Ectodermal cell (in vitro differentiated cells): ENCODE data around the gene TNS1.
"Not testable (repeated sequence)": the region's sequence is repeated elsewhere in the genome, so short reads cannot be mapped to it uniquely, and the experiment has no call there.

Experiments used
- H3K27ac ChIP-seq: 2 replicates; pipeline ENCODE4 v1.7.0; 2013; ENCODE audit warnings: mild to moderate bottlenecking, low read depth, low read length; ENCODE audit not compliant: insufficient read depth, poor library complexity, severe bottlenecking
- H3K27me3 ChIP-seq: 2 replicates; pipeline ENCODE4 v1.7.0; 2013; ENCODE audit warnings: mild to moderate bottlenecking, low read length; ENCODE audit not compliant: insufficient read depth, control insufficient read depth, poor library complexity, severe bottlenecking
- H3K36me3 ChIP-seq: one replicate; pipeline ENCODE4 v1.7.0; 2013; ENCODE audit warnings: low read length; ENCODE audit not compliant: control insufficient read depth, insufficient read depth
- H3K4me1 ChIP-seq: one replicate; pipeline ENCODE4 v1.7.0; 2013; ENCODE audit warnings: low read length; ENCODE audit not compliant: control insufficient read depth, insufficient read depth
- H3K4me3 ChIP-seq: 2 replicates; pipeline ENCODE4 v1.7.0; 2013; ENCODE audit warnings: low read depth, low read length, control low read depth; ENCODE audit not compliant: insufficient read depth
- H3K9me3 ChIP-seq: 2 replicates; pipeline ENCODE4 v1.7.0; 2013; ENCODE audit warnings: mild to moderate bottlenecking, low read length, moderate library complexity; ENCODE audit not compliant: control insufficient read depth
- WGBS, 2 experiments: methylation state at CpG; one replicate each; pipeline ENCODE4 v1.1.7; 2013; ENCODE audit warnings: missing lambda C conversion rate in 2 of 2; 5-methylcytosine and 5-hydroxymethylcytosine counted together

The TNS1 gene

GRCh38 chr2:217818293-217818850, 184.4 kb downstream of the TNS1 start:
- no peak overlapping the region for H3K4me3 ChIP-seq
- peaks cover 30% of the 10 kb centered on the region for H3K27me3 ChIP-seq
- no peaks in the 10 kb centered on the region for H3K9me3 ChIP-seq
- no peak overlapping the region for H3K27ac ChIP-seq
- peaks cover 10% of the 10 kb centered on the region for H3K4me1 ChIP-seq
- H3K36me3 ChIP-seq: no peaks in the 10 kb centered on the region
- WGBS, 2 experiments: 92 to 94% methylated on average over 19 of the region's 19 CpGs

GRCh38 chr2:217817466-217818292, 185.1 kb downstream of the TNS1 start:
- H3K27ac ChIP-seq: no peak overlapping the region
- WGBS, 2 experiments: 93 to 95% methylated on average over 26 of the region's 26 CpGs
- H3K4me1 ChIP-seq: peaks cover 10% of the 10 kb centered on the region
- H3K4me3 ChIP-seq: no peak overlapping the region
- H3K9me3 ChIP-seq: no peaks in the 10 kb centered on the region
- no peaks in the 10 kb centered on the region for H3K36me3 ChIP-seq
- H3K27me3 ChIP-seq: peaks cover 30% of the 10 kb centered on the region

- Histone ChIP-seq H3K4me1 (peaks cover 10% of the 10 kb centered on the region), H3K27me3 (peaks cover 24% of the 10 kb centered on the region), H3K4me3 (no peak overlapping the region), H3K27ac (no peak overlapping the region), H3K36me3 (no peaks in the 10 kb centered on the region), H3K9me3 (no peaks in the 10 kb centered on the region)
- 70 to 76% methylated on average over 11 of the region's 11 CpGs for WGBS, 2 experiments
Observed at GRCh38 chr2:217816396-217816869, 186.4 kb downstream of the TNS1 start.

- H3K9me3 ChIP-seq: no peaks in the 10 kb centered on the region
- H3K36me3 ChIP-seq: no peaks in the 10 kb centered on the region
- H3K27me3 ChIP-seq: peaks cover 8% of the 10 kb centered on the region
- H3K4me1 ChIP-seq: no peaks in the 10 kb centered on the region
- WGBS, 2 experiments: 97 to 98% methylated on average over 6 of the region's 6 CpGs
- no peak overlapping the region for H3K27ac ChIP-seq
- H3K4me3 ChIP-seq: no peak overlapping the region
Observed at GRCh38 chr2:217813828-217814227, 189.0 kb downstream of the TNS1 start.

- H3K27me3 ChIP-seq: no peaks in the 10 kb centered on the region
- H3K9me3 ChIP-seq: no peaks in the 10 kb centered on the region
- no peaks in the 10 kb centered on the region for H3K4me1 ChIP-seq
- no peak overlapping the region for H3K4me3 ChIP-seq
- WGBS, 2 experiments: 92 to 97% methylated on average over 6 of the region's 6 CpGs
- no peaks in the 10 kb centered on the region for H3K36me3 ChIP-seq
- H3K27ac ChIP-seq: no peak overlapping the region
Observed at GRCh38 chr2:217812170-217812569, 190.6 kb downstream of the TNS1 start.

- no peak overlapping the region for H3K4me3 ChIP-seq
- no peaks in the 10 kb centered on the region for H3K36me3 ChIP-seq
- H3K27ac ChIP-seq: no peak overlapping the region
- H3K27me3 ChIP-seq: no peaks in the 10 kb centered on the region
- WGBS, 2 experiments: 67 to 70% methylated on average over 7 of the region's 7 CpGs
- H3K4me1 ChIP-seq: no peaks in the 10 kb centered on the region
- no peaks in the 10 kb centered on the region for H3K9me3 ChIP-seq
Observed at GRCh38 chr2:217810260-217810659, 192.5 kb downstream of the TNS1 start.

- H3K4me1 ChIP-seq: no peaks in the 10 kb centered on the region
- H3K27me3 ChIP-seq: no peaks in the 10 kb centered on the region
- no peak overlapping the region for H3K4me3 ChIP-seq
- WGBS, 2 experiments: 77 to 80% methylated on average over 7 of the region's 7 CpGs
- H3K9me3 ChIP-seq: no peaks in the 10 kb centered on the region
- H3K36me3 ChIP-seq: no peaks in the 10 kb centered on the region
- H3K27ac ChIP-seq: no peak overlapping the region
Observed at GRCh38 chr2:217809736-217810135, 193.1 kb downstream of the TNS1 start.

GRCh38 chr2:217808967-217809366, 193.8 kb downstream of the TNS1 start:
- not testable (repeated sequence) for H3K27me3 ChIP-seq, H3K27ac ChIP-seq, H3K9me3 ChIP-seq, H3K4me3 ChIP-seq, H3K36me3 ChIP-seq, H3K4me1 ChIP-seq
- 56 to 58% methylated on average over 3 of the region's 3 CpGs for WGBS, 2 experiments

- no peaks in the 10 kb centered on the region for H3K27me3 ChIP-seq
- H3K4me1 ChIP-seq: no peaks in the 10 kb centered on the region
- H3K9me3 ChIP-seq: no peaks in the 10 kb centered on the region
- no peak overlapping the region for H3K4me3 ChIP-seq
- H3K27ac ChIP-seq: no peak overlapping the region
- no peaks in the 10 kb centered on the region for H3K36me3 ChIP-seq
- 89 to 96% methylated on average over 3 of the region's 3 CpGs for WGBS, 2 experiments
Observed at GRCh38 chr2:217808326-217808725, 194.5 kb downstream of the TNS1 start.

GRCh38 chr2:217807753-217808152, 195.0 kb downstream of the TNS1 start:
- H3K27me3 ChIP-seq: no peaks in the 10 kb centered on the region
- H3K36me3 ChIP-seq: no peaks in the 10 kb centered on the region
- no peak overlapping the region for H3K27ac ChIP-seq
- H3K9me3 ChIP-seq: no peaks in the 10 kb centered on the region
- H3K4me3 ChIP-seq: no peak overlapping the region
- 57 to 63% methylated on average over 4 to 5 of the region's 5 CpGs for WGBS, 2 experiments
- H3K4me1 ChIP-seq: no peaks in the 10 kb centered on the region
